ENCODE measurements around the gene CDK9.

Gene CDK9

DNA sequence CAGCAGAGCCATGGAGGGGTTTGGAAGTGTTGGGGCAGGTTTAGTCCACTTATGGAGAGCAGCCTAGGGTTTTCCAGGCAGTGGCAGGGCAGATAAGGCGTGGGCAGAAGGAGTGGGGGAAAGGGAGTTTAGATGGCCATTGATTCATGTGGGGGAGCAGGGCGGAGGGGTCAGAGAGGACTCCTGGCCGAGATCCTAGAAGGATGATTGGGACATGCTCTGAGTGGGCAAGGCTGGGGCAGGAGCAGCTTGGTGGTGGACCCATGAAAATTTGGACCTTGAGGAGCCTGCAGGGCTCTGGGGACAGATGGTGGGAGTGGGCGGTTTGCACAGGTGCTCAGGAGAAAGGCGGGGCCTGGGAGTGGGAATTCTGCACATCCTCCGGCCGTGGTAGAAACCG lies 32.7 kb upstream of the CDK9 start:
- ATAC-seq, result no peak
- no peak for TF ChIP-seq BACH2 (CRISPR knock-in tag; IDR thresholded peaks at IDR 0.05; ENCODE audit: borderline replicate concordance)
- TF ChIP-seq, protein P1, sequence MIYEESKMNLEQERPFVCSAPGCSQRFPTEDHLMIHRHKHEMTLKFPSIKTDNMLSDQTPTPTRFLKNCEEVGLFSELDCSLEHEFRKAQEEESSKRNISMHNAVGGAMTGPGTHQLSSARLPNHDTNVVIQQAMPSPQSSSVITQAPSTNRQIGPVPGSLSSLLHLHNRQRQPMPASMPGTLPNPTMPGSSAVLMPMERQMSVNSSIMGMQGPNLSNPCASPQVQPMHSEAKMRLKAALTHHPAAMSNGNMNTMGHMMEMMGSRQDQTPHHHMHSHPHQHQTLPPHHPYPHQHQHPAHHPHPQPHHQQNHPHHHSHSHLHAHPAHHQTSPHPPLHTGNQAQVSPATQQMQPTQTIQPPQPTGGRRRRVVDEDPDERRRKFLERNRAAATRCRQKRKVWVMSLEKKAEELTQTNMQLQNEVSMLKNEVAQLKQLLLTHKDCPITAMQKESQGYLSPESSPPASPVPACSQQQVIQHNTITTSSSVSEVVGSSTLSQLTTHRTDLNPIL (CRISPR knock-in tag; IDR thresholded peaks at IDR 0.05; ENCODE audit: low read depth), result no peak
- TF ChIP-seq TOX (CRISPR knock-in tag; IDR thresholded peaks at IDR 0.05; ENCODE audit: borderline replicate concordance), result no peak
- TF ChIP-seq ZFP30 (CRISPR knock-in tag; IDR thresholded peaks at IDR 0.05), result no peak
- no peak for TF ChIP-seq GLIS3 (CRISPR knock-in tag; IDR thresholded peaks at IDR 0.05)
- no peak for TF ChIP-seq ZFP3 (CRISPR knock-in tag; IDR thresholded peaks at IDR 0.05)
- TF ChIP-seq, protein P2, sequence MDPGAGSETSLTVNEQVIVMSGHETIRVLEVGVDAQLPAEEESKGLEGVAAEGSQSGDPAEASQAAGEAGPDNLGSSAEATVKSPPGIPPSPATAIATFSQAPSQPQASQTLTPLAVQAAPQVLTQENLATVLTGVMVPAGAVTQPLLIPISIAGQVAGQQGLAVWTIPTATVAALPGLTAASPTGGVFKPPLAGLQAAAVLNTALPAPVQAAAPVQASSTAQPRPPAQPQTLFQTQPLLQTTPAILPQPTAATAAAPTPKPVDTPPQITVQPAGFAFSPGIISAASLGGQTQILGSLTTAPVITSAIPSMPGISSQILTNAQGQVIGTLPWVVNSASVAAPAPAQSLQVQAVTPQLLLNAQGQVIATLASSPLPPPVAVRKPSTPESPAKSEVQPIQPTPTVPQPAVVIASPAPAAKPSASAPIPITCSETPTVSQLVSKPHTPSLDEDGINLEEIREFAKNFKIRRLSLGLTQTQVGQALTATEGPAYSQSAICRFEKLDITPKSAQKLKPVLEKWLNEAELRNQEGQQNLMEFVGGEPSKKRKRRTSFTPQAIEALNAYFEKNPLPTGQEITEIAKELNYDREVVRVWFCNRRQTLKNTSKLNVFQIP (CRISPR knock-in tag; IDR thresholded peaks at IDR 0.05; ENCODE audit: borderline replicate concordance, low read depth), result no peak
- no peak for TF ChIP-seq ZNF565 (CRISPR knock-in tag; conservative IDR thresholded peaks at IDR 0.05; ENCODE audit: low read depth)
- TF ChIP-seq, protein P3, sequence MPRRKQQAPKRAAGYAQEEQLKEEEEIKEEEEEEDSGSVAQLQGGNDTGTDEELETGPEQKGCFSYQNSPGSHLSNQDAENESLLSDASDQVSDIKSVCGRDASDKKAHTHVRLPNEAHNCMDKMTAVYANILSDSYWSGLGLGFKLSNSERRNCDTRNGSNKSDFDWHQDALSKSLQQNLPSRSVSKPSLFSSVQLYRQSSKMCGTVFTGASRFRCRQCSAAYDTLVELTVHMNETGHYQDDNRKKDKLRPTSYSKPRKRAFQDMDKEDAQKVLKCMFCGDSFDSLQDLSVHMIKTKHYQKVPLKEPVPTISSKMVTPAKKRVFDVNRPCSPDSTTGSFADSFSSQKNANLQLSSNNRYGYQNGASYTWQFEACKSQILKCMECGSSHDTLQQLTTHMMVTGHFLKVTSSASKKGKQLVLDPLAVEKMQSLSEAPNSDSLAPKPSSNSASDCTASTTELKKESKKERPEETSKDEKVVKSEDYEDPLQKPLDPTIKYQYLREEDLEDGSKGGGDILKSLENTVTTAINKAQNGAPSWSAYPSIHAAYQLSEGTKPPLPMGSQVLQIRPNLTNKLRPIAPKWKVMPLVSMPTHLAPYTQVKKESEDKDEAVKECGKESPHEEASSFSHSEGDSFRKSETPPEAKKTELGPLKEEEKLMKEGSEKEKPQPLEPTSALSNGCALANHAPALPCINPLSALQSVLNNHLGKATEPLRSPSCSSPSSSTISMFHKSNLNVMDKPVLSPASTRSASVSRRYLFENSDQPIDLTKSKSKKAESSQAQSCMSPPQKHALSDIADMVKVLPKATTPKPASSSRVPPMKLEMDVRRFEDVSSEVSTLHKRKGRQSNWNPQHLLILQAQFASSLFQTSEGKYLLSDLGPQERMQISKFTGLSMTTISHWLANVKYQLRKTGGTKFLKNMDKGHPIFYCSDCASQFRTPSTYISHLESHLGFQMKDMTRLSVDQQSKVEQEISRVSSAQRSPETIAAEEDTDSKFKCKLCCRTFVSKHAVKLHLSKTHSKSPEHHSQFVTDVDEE (CRISPR knock-in tag; IDR thresholded peaks at IDR 0.05), result no peak
- no peak for TF ChIP-seq ESRRG (CRISPR knock-in tag; IDR thresholded peaks at IDR 0.05)
- TF ChIP-seq ZC3H10 (CRISPR knock-in tag; IDR thresholded peaks at IDR 0.05), result no peak
- TF ChIP-seq RARB (CRISPR knock-in tag; IDR thresholded peaks at IDR 0.05), result no peak
- TF ChIP-seq ARNTL (CRISPR knock-in tag; IDR thresholded peaks at IDR 0.05; ENCODE audit: borderline replicate concordance, low read depth), result no peak

DNA sequence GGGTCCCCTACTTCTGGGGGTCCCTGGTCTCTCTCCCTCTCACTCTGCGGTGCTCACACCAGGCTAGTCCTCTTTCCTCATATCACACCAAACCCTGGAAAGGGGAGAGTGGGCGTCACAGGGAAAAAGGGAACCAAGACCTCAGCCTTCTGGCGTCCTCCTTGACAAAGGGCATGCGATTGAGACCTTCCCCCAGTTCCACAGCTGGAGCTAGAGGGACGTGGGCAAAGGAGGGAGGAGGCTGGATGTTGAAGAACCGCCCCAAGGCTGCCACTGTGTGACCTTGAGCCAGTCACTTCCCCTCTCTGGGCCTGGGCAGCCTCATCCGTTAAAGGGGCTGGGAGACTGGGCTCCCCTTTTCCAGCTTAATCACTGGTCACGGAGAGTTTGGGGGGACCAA lies 32.2 kb upstream of the CDK9 start:
- TF ChIP-seq, protein P4, sequence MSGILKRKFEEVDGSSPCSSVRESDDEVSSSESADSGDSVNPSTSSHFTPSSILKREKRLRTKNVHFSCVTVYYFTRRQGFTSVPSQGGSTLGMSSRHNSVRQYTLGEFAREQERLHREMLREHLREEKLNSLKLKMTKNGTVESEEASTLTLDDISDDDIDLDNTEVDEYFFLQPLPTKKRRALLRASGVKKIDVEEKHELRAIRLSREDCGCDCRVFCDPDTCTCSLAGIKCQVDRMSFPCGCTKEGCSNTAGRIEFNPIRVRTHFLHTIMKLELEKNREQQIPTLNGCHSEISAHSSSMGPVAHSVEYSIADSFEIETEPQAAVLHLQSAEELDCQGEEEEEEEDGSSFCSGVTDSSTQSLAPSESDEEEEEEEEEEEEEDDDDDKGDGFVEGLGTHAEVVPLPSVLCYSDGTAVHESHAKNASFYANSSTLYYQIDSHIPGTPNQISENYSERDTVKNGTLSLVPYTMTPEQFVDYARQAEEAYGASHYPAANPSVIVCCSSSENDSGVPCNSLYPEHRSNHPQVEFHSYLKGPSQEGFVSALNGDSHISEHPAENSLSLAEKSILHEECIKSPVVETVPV (CRISPR knock-in tag; IDR thresholded peaks at IDR 0.05), result no peak
- TF ChIP-seq ZNF70 (CRISPR knock-in tag; IDR thresholded peaks at IDR 0.05), result no peak
- TF ChIP-seq ZFP3 (CRISPR knock-in tag; IDR thresholded peaks at IDR 0.05), result no peak
- TF ChIP-seq BACH2 (CRISPR knock-in tag; IDR thresholded peaks at IDR 0.05; ENCODE audit: borderline replicate concordance), result no peak
- no peak for TF ChIP-seq PPARA (CRISPR knock-in tag; IDR thresholded peaks at IDR 0.05; ENCODE audit: borderline replicate concordance)
- no peak for TF ChIP-seq ZNF565 (CRISPR knock-in tag; conservative IDR thresholded peaks at IDR 0.05; ENCODE audit: low read depth)
- TF ChIP-seq, protein P1 (CRISPR knock-in tag; IDR thresholded peaks at IDR 0.05; ENCODE audit: low read depth), result no peak
- TF ChIP-seq CSDC2 (CRISPR knock-in tag; IDR thresholded peaks at IDR 0.05), result no peak
- TF ChIP-seq, protein P2 (CRISPR knock-in tag; IDR thresholded peaks at IDR 0.05; ENCODE audit: borderline replicate concordance, low read depth), result no peak
- TF ChIP-seq, protein P3 (CRISPR knock-in tag; IDR thresholded peaks at IDR 0.05), result no peak
- no peak for TF ChIP-seq ZFP30 (CRISPR knock-in tag; IDR thresholded peaks at IDR 0.05)
- ATAC-seq, result no peak

All from SK-N-SH treated with all-trans-retinoic acid at 6 μM for 48 hours (cell line).